ENCODE data around the gene PCK1. TPM values are rescaled to one million over a fixed set of nuclear protein-coding genes. Genes with fewer than 3 reads are reported as not detected.
A peak's percentile ranks its signal among the peaks of the same experiment; 100 is the strongest.

PCK1 gene
- total and polyA plus RNA-seq, 2 of the 13 experiments (the other 11 are each of a cell fraction or from before 2014, with no cell fraction given): 6.5 to 12.6 TPM

DNA sequence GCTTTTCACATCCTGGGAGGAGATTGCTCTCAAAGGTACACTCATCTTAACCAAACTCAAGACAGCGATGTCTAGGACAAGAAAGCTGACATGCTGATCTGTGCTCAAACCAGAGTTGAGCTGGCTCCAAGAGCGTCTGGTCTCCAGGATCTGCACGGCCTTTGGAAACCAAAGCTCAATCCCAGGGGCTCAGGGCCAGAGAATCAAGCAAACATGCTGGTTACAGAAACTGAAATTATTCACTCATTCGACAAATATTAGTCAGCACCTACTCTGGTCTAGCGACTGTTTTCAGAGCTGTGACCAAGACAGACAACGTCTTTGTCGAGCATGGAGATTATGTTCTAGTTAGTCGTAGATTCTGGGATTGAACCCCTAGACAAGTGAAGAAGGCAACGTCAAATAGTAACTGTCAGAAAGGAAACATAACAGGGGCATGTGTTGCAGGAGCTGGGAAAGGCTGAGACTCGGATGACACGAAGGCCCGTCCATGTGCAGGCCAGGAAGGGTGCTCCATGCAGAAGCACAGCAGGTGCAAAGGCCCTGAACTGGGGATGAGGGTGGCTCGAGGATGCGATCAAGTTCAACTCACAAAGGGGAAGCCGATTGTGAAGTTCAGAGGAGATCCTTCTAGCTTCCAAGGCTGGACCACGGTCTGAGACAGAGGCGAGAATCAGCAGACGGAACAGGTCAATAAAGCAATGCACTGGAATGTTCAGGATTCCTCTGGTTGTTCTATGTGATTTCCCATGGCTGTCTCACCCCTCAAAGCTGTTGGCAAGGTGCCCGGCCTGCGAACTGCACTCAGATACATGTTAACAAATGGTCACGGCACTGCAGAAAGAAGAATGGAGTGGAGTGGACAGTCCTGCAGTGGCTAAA, 12.5 kb upstream of the PCK1 start (continued):
- peak; percentile 29; the same call in 1 of the 2 replicates for TF ChIP-seq UBTF (CRISPR knock-in tag; IDR thresholded peaks at IDR 0.05)
- TF ChIP-seq SSRP1 (CRISPR knock-in tag; IDR thresholded peaks at IDR 0.05): no peak
- TF ChIP-seq YEATS2 (CRISPR knock-in tag; IDR thresholded peaks at IDR 0.05; ENCODE audit: borderline replicate concordance): 0 out of 2 replicates have a peak, but pooled peaks have one; percentile 38
- TF ChIP-seq MTERF4 (CRISPR knock-in tag; IDR thresholded peaks at IDR 0.05): no peak; the same call in 1 of the 2 replicates
- TF ChIP-seq KDM6A (CRISPR knock-in tag; IDR thresholded peaks at IDR 0.05; ENCODE audit: low read depth): no peak
- TF ChIP-seq, protein P1, sequence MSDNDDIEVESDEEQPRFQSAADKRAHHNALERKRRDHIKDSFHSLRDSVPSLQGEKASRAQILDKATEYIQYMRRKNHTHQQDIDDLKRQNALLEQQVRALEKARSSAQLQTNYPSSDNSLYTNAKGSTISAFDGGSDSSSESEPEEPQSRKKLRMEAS (IDR thresholded peaks at IDR 0.05): peak; percentile 56; the same call in 1 of the 2 replicates
- TF ChIP-seq RORA (CRISPR knock-in tag; IDR thresholded peaks at IDR 0.05): no peak
- TF ChIP-seq ZNF317 (CRISPR knock-in tag; IDR thresholded peaks at IDR 0.05): no peak
- TF ChIP-seq POLR2AphosphoS2 (IDR thresholded peaks at IDR 0.05; ENCODE audit: low read depth, low read length): no peak
- TF ChIP-seq ZNF225 (CRISPR knock-in tag; IDR thresholded peaks at IDR 0.05): 0 out of 2 replicates have a peak, but pooled peaks have one; percentile 67
- TF ChIP-seq, protein P2, sequence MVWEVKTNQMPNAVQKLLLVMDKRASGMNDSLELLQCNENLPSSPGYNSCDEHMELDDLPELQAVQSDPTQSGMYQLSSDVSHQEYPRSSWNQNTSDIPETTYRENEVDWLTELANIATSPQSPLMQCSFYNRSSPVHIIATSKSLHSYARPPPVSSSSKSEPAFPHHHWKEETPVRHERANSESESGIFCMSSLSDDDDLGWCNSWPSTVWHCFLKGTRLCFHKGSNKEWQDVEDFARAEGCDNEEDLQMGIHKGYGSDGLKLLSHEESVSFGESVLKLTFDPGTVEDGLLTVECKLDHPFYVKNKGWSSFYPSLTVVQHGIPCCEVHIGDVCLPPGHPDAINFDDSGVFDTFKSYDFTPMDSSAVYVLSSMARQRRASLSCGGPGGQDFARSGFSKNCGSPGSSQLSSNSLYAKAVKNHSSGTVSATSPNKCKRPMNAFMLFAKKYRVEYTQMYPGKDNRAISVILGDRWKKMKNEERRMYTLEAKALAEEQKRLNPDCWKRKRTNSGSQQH (CRISPR knock-in tag; IDR thresholded peaks at IDR 0.05; ENCODE audit: low read depth): peak; percentile 67; the same call in 1 of the 2 replicates
- no peak for TF ChIP-seq KLF16 (CRISPR knock-in tag; IDR thresholded peaks at IDR 0.05)
- TF ChIP-seq RFXANK (CRISPR knock-in tag; IDR thresholded peaks at IDR 0.05): no peak
- TF ChIP-seq, protein P3, sequence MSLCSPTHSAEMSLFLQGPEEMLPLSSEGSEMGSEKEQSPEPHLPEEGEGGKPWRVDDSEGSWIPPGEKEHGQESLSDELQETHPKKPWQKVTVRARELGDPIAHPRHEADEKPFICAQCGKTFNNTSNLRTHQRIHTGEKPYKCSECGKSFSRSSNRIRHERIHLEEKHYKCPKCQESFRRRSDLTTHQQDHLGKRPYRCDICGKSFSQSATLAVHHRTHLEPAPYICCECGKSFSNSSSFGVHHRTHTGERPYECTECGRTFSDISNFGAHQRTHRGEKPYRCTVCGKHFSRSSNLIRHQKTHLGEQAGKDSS (CRISPR knock-in tag; IDR thresholded peaks at IDR 0.05; ENCODE audit: borderline replicate concordance, low read depth): no peak
- no peak for TF ChIP-seq ZBTB42 (CRISPR knock-in tag; IDR thresholded peaks at IDR 0.05)
- no peak for TF ChIP-seq KLF15 (CRISPR knock-in tag; IDR thresholded peaks at IDR 0.05; ENCODE audit: borderline replicate concordance)
- no peak for TF ChIP-seq NFE2L1 (CRISPR knock-in tag; IDR thresholded peaks at IDR 0.05; ENCODE audit: borderline replicate concordance)
- no peak for TF ChIP-seq FOXP4 (CRISPR knock-in tag; IDR thresholded peaks at IDR 0.05)
- no peak for TF ChIP-seq IKZF1 (IDR thresholded peaks at IDR 0.05)
- TF ChIP-seq ZFP62 (CRISPR knock-in tag; IDR thresholded peaks at IDR 0.05): no peak
- no peak for TF ChIP-seq ZNF367 (CRISPR knock-in tag; IDR thresholded peaks at IDR 0.05; ENCODE audit: borderline replicate concordance)
- no peak for TF ChIP-seq NFKBIZ (CRISPR knock-in tag; IDR thresholded peaks at IDR 0.05)
- 0 out of 2 replicates have a peak, but pooled peaks have one; percentile 77 for TF ChIP-seq DNMT3B (CRISPR knock-in tag; conservative IDR thresholded peaks at IDR 0.05)
